Upper lobe of left lung (tissue), 6 donors: Measurements from ENCODE around the gene CDK11A. TPM values are rescaled to one million over a fixed set of nuclear protein-coding genes. Genes with fewer than 3 reads are reported as not detected.

Experiments
- ATAC-seq, 2 donors: fragments of 200-7000 bp; cut with Tn5 transposase; one replicate each; pipeline ENCODE4 v1.9.1; 2022; ENCODE audit warnings: mild to moderate bottlenecking in 2 of 2, moderate library complexity in 2 of 2; ENCODE audit not compliant: low FRiP score in 2 of 2
- DNase-seq, 2 donors: peaks; one replicate each; pipeline ENCODE4 v3.0.0-alpha.2; 2019 to 2020
- H3K27ac ChIP-seq, 4 donors: fragments of 200-600 bp; sonication (generic); one replicate each; pipeline ENCODE4 v1.5.1; 2016 to 2019
- H3K27me3 ChIP-seq, 4 donors: fragments of 200-600 bp; sonication (generic); one replicate each; pipeline ENCODE4 v1.5.1; 2017 to 2019
- H3K36me3 ChIP-seq, 4 donors: fragments of 200-600 bp; sonication (generic); one replicate each; pipeline ENCODE4 v1.5.1; 2016 to 2019
- H3K4me1 ChIP-seq, 4 donors: fragments of 200-600 bp; sonication (generic); one replicate each; pipeline ENCODE4 v1.5.1; 2018 to 2019
- H3K4me3 ChIP-seq, 4 donors: fragments of 200-600 bp; sonication (generic); one replicate each; pipeline ENCODE4 v1.5.1; 2017 to 2019; ENCODE audit warnings: mild to moderate bottlenecking in 2 of 4, moderate library complexity in 1 of 4
- H3K9me3 ChIP-seq, 4 donors: fragments of 200-600 bp; sonication (generic); one replicate each; pipeline ENCODE4 v1.5.1; 2018 to 2019
- CTCF ChIP-seq, 6 experiments: fragments of 450-650 bp in 4 of 6; fragments of 200-600 bp in 2 of 6; sonication (generic) in 2 of 6; IDR thresholded peaks; one replicate each; pipeline ENCODE4 v1.5.1; 2016 to 2019; ENCODE audit warnings: antibody characterized with exemption in 6 of 6
- EP300 ChIP-seq, 4 donors: sonication (generic); formaldehyde crosslinking; IDR thresholded peaks; one replicate each; pipeline ENCODE4 v1.5.1; 2017; ENCODE audit warnings: antibody characterized with exemption in 4 of 4, control low read depth in 2 of 4
- POLR2A ChIP-seq, 4 donors: fragments of 450-650 bp; IDR thresholded peaks; one replicate each; pipeline ENCODE4 v1.5.1; 2016 to 2017; ENCODE audit warnings: antibody characterized with exemption in 4 of 4, mild to moderate bottlenecking in 2 of 4
- POLR2AphosphoS5 ChIP-seq, 2 donors: sonication (generic); formaldehyde crosslinking; IDR thresholded peaks; one replicate each; pipeline ENCODE4 v1.5.1; 2017; ENCODE audit warnings: antibody characterized with exemption in 2 of 2
- WGBS, 2 donors: methylation state at CpG; one replicate each; pipeline ENCODE4 v1.1.5; 2017 to 2018; 5-methylcytosine and 5-hydroxymethylcytosine counted together
- total RNA-seq, 6 donors: library from RNA; depleted of rRNA in 4 of 6; stranded (reverse); fragments of >200 nt in 4 of 6; gene quantifications; one replicate each; pipeline versions ENCODE4 v1.1.0 to v1.2.1, GENCODE V29; 2016 to 2021
- donor health status: DM: no; HTN: no; CAD: no; lungs with moderate emphysema.
- donor health status: DM: no; HTN: yes; CAD: no; lungs with severe emphysema.

The CDK11A gene
- total RNA-seq, 6 donors from 2014 or later: 23.9 to 417 (median 54.5) TPM

GRCh38 chr1:1758059-1758621 is 34.0 kb upstream of the CDK11A start:
- TF ChIP-seq EP300 (IDR thresholded peaks at IDR 0.05) (no peak), CTCF (IDR thresholded peaks at IDR 0.05) (no peak), POLR2AphosphoS5 (IDR thresholded peaks at IDR 0.05) (no peak), POLR2A (IDR thresholded peaks at IDR 0.05) (no peak)
- no peak overlapping the region for H3K4me3 ChIP-seq
- H3K27ac ChIP-seq: peak overlapping the region; percentile 67 to 88 (median 75)
- DNase-seq: peak; percentile 57 to 81
- peaks cover 38 to 97% (median 81%) of the 10 kb centered on the region in 4 donors for H3K36me3 ChIP-seq
- no peak for ATAC-seq
- peaks cover 13 to 30% (median 23%) of the 10 kb centered on the region in 4 donors for H3K4me1 ChIP-seq
- H3K27me3 ChIP-seq: no peaks in the 10 kb centered on the region
- no peaks in the 10 kb centered on the region for H3K9me3 ChIP-seq
- 88 to 90% methylated on average over 16 to 27 of the region's 27 CpGs for WGBS, 2 donors

GRCh38 chr1:1757422-1758058 is 33.4 kb upstream of the CDK11A start:
- H3K27ac ChIP-seq: peak overlapping the region; percentile 67 to 88 (median 75)
- peak in 1 of 2 donors; percentile 51 for DNase-seq

DNA sequence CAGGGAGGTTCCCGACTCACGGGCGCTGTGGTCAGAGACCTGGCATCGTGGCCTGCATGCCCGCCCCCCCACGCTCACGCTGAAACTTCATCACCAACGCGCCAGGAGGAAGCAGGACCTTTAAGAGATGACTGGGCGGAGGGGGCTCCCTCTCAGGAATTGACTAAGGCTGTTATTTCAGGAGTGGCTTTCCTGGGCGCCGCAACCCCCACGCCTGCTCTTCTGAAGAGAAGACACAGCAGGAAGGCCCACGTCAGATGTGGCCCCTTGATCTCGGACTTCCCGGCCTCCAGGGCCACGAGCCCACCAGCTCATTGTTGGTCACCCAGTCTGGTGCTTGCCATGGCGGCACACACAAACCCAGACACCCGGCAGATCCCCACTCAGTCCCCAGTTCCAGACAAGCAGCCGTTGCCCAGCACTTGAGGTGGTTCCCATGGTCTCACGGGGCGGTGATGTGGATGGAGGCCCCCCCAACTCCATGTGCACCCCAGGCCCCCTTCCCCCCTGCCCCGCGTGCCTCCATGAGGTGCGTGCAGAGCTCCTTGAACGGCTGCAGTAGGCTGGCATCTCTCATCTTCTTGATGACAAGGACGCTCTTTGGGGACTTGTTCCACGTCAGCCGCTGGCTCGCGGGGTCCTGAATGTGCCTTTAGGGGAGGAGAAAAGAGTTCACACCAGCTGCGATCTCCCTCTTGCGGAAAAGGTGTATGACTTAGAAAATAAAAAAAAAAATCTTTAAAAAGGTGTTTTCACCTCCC is 32.7 kb upstream of the CDK11A start:
- no peak overlapping the region for H3K4me3 ChIP-seq
- peak overlapping the region in 2 of 4 donors; percentile 78 to 88 for H3K27ac ChIP-seq
- DNase-seq (no peak), ATAC-seq (no peak)
- no peaks in the 10 kb centered on the region for H3K27me3 ChIP-seq
- peaks cover 13 to 30% (median 23%) of the 10 kb centered on the region in 4 donors for H3K4me1 ChIP-seq
- WGBS, 2 donors: 89 to 92% methylated on average over 21 to 33 of the region's 33 CpGs
- no peak for TF ChIP-seq POLR2A (IDR thresholded peaks at IDR 0.05)
- no peak for TF ChIP-seq POLR2AphosphoS5 (IDR thresholded peaks at IDR 0.05)
- TF ChIP-seq CTCF (IDR thresholded peaks at IDR 0.05): no peak
- TF ChIP-seq EP300 (IDR thresholded peaks at IDR 0.05): no peak
- peaks cover 40 to 93% (median 85%) of the 10 kb centered on the region in 4 donors for H3K36me3 ChIP-seq
- no peaks in the 10 kb centered on the region for H3K9me3 ChIP-seq

More at GRCh38 chr1:1757422-1758058, 33.4 kb upstream of the CDK11A start:
- Histone ChIP-seq H3K4me1 (peaks cover 13 to 30% (median 23%) of the 10 kb centered on the region in 4 donors), H3K9me3 (no peaks in the 10 kb centered on the region), H3K4me3 (no peak overlapping the region), H3K36me3 (peaks cover 40 to 95% (median 84%) of the 10 kb centered on the region in 4 donors), H3K27me3 (no peaks in the 10 kb centered on the region)
- no peak for TF ChIP-seq POLR2A (IDR thresholded peaks at IDR 0.05)
- no peak for TF ChIP-seq EP300 (IDR thresholded peaks at IDR 0.05)
- TF ChIP-seq CTCF (IDR thresholded peaks at IDR 0.05): no peak
- TF ChIP-seq POLR2AphosphoS5 (IDR thresholded peaks at IDR 0.05): no peak
- ATAC-seq: no peak
- WGBS, 2 donors: 92 to 95% methylated on average over 11 to 25 of the region's 25 CpGs

- 94 to 98% methylated on average over 11 to 14 of the region's 15 CpGs for WGBS, 2 donors
- H3K27ac ChIP-seq: no peak overlapping the region
- no peaks in the 10 kb centered on the region for H3K9me3 ChIP-seq
- H3K36me3 ChIP-seq: peaks cover 31 to 83% (median 76%) of the 10 kb centered on the region in 4 donors
- no peak overlapping the region for H3K4me3 ChIP-seq
- ATAC-seq (no peak), DNase-seq (peak in 1 of 2 donors; percentile 59)
- peaks cover 13 to 30% (median 23%) of the 10 kb centered on the region in 4 donors for H3K4me1 ChIP-seq
- H3K27me3 ChIP-seq: no peaks in the 10 kb centered on the region
- TF ChIP-seq CTCF (IDR thresholded peaks at IDR 0.05) (no peak), EP300 (IDR thresholded peaks at IDR 0.05) (no peak), POLR2AphosphoS5 (IDR thresholded peaks at IDR 0.05) (no peak), POLR2A (IDR thresholded peaks at IDR 0.05) (no peak)
Observed at GRCh38 chr1:1755852-1756251, 31.7 kb upstream of the CDK11A start.
